OCI-LY7 (cell line): ENCODE data around the gene FRMD8.

Source experiments
- CTCF ChIP-seq: fragments of 200-600 bp; sonication (generic); conservative IDR thresholded peaks from 2 replicates; pipeline ENCODE4 v1.5.1; 2014; ENCODE audit warnings: mild to moderate bottlenecking, antibody characterized with exemption, low read length, moderate library complexity, mixed read lengths
- EZH2phosphoT487 ChIP-seq: fragments of 200-600 bp; sonication (generic); IDR thresholded peaks from 2 replicates; pipeline ENCODE4 v1.6.1; 2018; ENCODE audit warnings: low read depth, borderline replicate concordance, mild to moderate bottlenecking, mixed run types, antibody characterized with exemption, low read length, moderate library complexity, mixed read lengths

- TF ChIP-seq CTCF (no peak), EZH2phosphoT487 (no peak)
These were observed 31.4 kb downstream of the FRMD8 start for GRCh38 chr11:65417702-65418430.
